Activated T-helper 17 cell treated with anti-CD3 and anti-CD28 coated beads, Interleukin-2, amount 50 U/mL, for 72 hours (primary cell): ENCODE results near the gene HYAL1. TPM values are rescaled to one million over a fixed set of nuclear protein-coding genes. Genes with fewer than 3 reads are reported as not detected.
A peak's percentile ranks its signal among the peaks of the same experiment; 100 is the strongest.

Experiments
- ATAC-seq: fragments of 150-1000 bp; cut with Tn5 transposase; replicated peaks from 2 replicates; pipeline ENCODE4 v1.10.0; 2021; ENCODE audit warnings: mild to moderate bottlenecking, moderate library complexity
- H3K27ac Mint-ChIP-seq: one replicate; pipeline ENCODE4 v1.8.0; 2022; ENCODE audit warnings: mixed read lengths
- H3K27me3 Mint-ChIP-seq: one replicate; pipeline ENCODE4 v1.8.0; 2022; ENCODE audit warnings: mixed read lengths
- H3K36me3 Mint-ChIP-seq: one replicate; pipeline ENCODE4 v1.8.0; 2022; ENCODE audit warnings: low read depth, mild to moderate bottlenecking, mixed read lengths
- H3K4me1 Mint-ChIP-seq: one replicate; pipeline ENCODE4 v1.8.0; 2022; ENCODE audit warnings: mixed read lengths
- H3K4me3 Mint-ChIP-seq: one replicate; pipeline ENCODE4 v1.8.0; 2022; ENCODE audit warnings: mild to moderate bottlenecking, mixed read lengths
- H3K9me3 Mint-ChIP-seq: one replicate; pipeline ENCODE4 v1.8.0; 2022; ENCODE audit warnings: mixed read lengths
- total RNA-seq, 2 donors: library from RNA; stranded (reverse); gene quantifications; one replicate each; pipeline ENCODE4 v1.2.3, GENCODE V29; 2022

HYAL1 gene
- total RNA-seq, 2 donors from 2014 or later: 0.29 TPM; not detected in 1

- Mint-ChIP-seq H3K4me3 (peak overlapping the region; percentile 98), H3K27ac (peak overlapping the region; percentile 93), H3K9me3 (no peaks in the 10 kb centered on the region), H3K27me3 (no peaks in the 10 kb centered on the region), H3K4me1 (peaks cover 11% of the 10 kb centered on the region), H3K36me3 (peaks cover 52% of the 10 kb centered on the region)
- no peak for ATAC-seq
Measured at GRCh38 chr3:50340147-50340447, 36.7 kb upstream of the HYAL1 start.

GRCh38 chr3:50339485-50340146 is 36.2 kb upstream of the HYAL1 start:
- peaks cover 11% of the 10 kb centered on the region for H3K4me1 Mint-ChIP-seq
- ATAC-seq: no peak
- H3K27me3 Mint-ChIP-seq: no peaks in the 10 kb centered on the region
- peaks cover 57% of the 10 kb centered on the region for H3K36me3 Mint-ChIP-seq
- peak overlapping the region; percentile 93 for H3K27ac Mint-ChIP-seq
- H3K9me3 Mint-ChIP-seq: no peaks in the 10 kb centered on the region
- H3K4me3 Mint-ChIP-seq: peak overlapping the region; percentile 98

GRCh38 chr3:50338965-50339364 is 35.6 kb upstream of the HYAL1 start:
- Mint-ChIP-seq H3K4me3 (peak overlapping the region; percentile 98), H3K27me3 (no peaks in the 10 kb centered on the region), H3K27ac (peak overlapping the region; percentile 93), H3K36me3 (peaks cover 63% of the 10 kb centered on the region), H3K9me3 (no peaks in the 10 kb centered on the region), H3K4me1 (peaks cover 15% of the 10 kb centered on the region)
- ATAC-seq: no peak

DNA sequence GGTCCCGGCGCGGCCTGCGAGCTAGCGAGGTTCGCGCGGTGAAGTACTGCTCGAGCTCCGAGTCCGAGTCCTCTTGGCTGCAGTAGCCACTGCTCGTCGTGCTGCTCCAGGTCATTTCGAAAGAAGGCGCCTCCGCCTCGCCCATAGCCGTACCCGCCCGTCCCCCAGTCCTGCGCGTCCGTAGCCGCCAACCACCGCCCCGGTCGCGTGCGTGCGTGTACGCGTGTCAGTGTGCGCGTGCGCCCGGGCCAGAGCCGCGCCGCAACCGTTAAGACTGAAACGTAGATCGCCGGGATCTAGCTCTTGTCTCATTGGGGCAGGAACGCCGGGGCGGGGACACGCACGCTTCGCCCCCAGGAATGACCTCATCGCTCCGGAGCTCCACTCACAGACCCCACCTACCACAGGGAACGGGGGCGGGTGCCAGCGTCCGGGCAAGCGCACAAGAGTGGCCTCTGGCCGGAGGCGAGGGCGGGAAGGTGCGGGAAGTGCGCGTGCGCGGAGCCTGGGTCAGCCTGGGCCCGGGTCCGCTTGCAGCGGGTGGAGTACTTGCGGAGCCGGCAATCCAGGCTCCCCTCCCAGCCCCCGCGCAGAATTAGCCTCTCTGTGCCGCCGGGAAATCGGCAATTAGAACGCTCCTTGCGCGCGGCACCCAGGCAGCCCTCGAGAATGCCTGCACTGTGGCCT is 33.9 kb upstream of the HYAL1 start:
- ATAC-seq: peak; percentile 80
- Mint-ChIP-seq H3K4me1 (peaks cover 20% of the 10 kb centered on the region), H3K9me3 (no peaks in the 10 kb centered on the region), H3K27ac (peak overlapping the region; percentile 93), H3K4me3 (peak overlapping the region; percentile 98), H3K27me3 (no peaks in the 10 kb centered on the region), H3K36me3 (peaks cover 80% of the 10 kb centered on the region)

GRCh38 chr3:50336452-50337174 is 33.2 kb upstream of the HYAL1 start:
- Mint-ChIP-seq H3K9me3 (no peaks in the 10 kb centered on the region), H3K27me3 (no peaks in the 10 kb centered on the region), H3K36me3 (peaks cover 87% of the 10 kb centered on the region), H3K4me3 (peak overlapping the region; percentile 98), H3K4me1 (peaks cover 20% of the 10 kb centered on the region), H3K27ac (peak overlapping the region; percentile 93)
- ATAC-seq: peak; percentile 48

DNA sequence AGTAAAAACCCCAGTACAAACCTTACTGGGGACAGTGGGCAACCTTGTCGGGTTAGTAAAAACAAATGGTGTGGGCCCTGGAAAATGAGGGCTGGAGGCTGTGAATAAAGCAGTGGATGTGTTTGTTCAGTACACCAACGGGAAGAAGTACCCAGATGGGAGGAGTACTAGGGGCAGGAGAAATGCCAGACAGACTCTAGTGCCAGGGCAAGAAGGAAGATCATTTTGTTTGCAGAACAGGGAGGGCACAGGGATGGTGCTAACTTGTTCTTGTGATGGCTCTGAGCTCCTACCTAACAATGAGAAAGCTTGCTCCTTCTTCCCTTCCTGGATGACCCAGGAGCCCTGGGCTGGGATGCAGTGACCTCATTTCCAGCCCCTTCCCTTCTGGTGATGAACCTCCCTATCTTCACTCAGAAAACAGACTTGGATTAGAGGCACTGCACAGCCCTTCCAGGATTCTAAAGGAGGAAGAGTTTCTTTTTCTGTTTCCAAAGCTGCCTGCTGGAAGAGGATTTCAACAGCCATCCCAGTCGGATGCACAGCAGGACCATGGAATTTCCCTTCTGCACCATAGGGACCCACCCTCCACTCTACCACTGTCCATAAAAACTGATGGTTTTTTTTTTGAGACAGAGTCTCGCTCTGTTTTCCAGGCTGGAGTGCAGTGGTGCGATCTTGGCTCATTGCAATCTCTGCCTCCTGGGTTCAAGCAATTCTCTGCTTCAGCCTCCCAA is 31.1 kb upstream of the HYAL1 start:
- H3K4me1 Mint-ChIP-seq: peaks cover 20% of the 10 kb centered on the region
- peak overlapping the region; percentile 98 for H3K4me3 Mint-ChIP-seq
- peak overlapping the region; percentile 82 for H3K27ac Mint-ChIP-seq
- ATAC-seq: no peak
- peaks cover 100% of the 10 kb centered on the region for H3K36me3 Mint-ChIP-seq
- no peaks in the 10 kb centered on the region for H3K27me3 Mint-ChIP-seq
- no peaks in the 10 kb centered on the region for H3K9me3 Mint-ChIP-seq

GRCh38 chr3:50333744-50334328 is 30.5 kb upstream of the HYAL1 start:
- no peaks in the 10 kb centered on the region for H3K27me3 Mint-ChIP-seq
- H3K9me3 Mint-ChIP-seq: no peaks in the 10 kb centered on the region
- peaks cover 99% of the 10 kb centered on the region for H3K36me3 Mint-ChIP-seq
- peaks cover 14% of the 10 kb centered on the region for H3K4me1 Mint-ChIP-seq
- H3K27ac Mint-ChIP-seq: peak overlapping the region; percentile 82
- peak overlapping the region; percentile 98 for H3K4me3 Mint-ChIP-seq
- ATAC-seq: no peak

DNA sequence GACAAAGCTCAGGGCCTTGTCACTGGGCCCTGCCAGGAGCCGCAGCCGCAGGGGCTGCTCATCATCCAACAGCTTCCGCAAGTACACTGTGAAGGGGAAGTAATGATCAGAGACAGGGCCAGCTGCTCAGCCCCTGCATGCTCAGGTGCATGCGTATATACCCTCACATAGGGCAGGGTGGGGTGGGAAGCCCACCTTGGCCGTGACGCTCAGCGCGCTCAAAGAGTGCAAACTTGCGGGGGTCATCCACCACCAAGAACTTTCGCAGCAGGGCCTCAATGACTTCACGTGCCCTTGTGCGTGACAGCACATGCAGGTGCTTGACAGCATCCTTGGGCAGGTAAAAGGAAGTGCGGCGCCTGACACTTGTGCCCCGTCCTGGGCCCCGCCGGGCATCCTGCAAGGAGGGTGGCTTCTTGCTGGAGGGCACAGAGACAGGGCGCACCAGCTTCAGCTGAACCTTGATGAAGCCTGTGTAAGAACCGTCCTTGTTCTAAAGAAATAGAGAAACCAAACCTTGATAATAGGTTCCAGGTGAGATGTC is 28.1 kb upstream of the HYAL1 start:
- Mint-ChIP-seq H3K27ac (no peak overlapping the region), H3K27me3 (no peaks in the 10 kb centered on the region), H3K4me1 (peaks cover 9% of the 10 kb centered on the region), H3K4me3 (no peak overlapping the region), H3K9me3 (no peaks in the 10 kb centered on the region), H3K36me3 (peaks cover 84% of the 10 kb centered on the region)
- no peak for ATAC-seq

- Mint-ChIP-seq H3K27ac (no peak overlapping the region), H3K4me1 (peaks cover 9% of the 10 kb centered on the region), H3K4me3 (no peak overlapping the region), H3K27me3 (no peaks in the 10 kb centered on the region), H3K9me3 (no peaks in the 10 kb centered on the region), H3K36me3 (peaks cover 75% of the 10 kb centered on the region)
- ATAC-seq: no peak
Measured at GRCh38 chr3:50330330-50330729, 27.0 kb upstream of the HYAL1 start.

GRCh38 chr3:50327943-50328691 is 24.7 kb upstream of the HYAL1 start, which contains the start of gene TUSC2:
TSS of gene TUSC2 (minus strand) at chr3:50328223. CDS start at chr3:50328099, 124 bp downstream.
- Mint-ChIP-seq H3K4me1 (no peaks in the 10 kb centered on the region), H3K4me3 (peak within 1 kb of the TSS; percentile 82), H3K36me3 (peaks cover 62% of the 10 kb centered on the region), H3K27ac (peak within 1 kb of the TSS; percentile 87), H3K9me3 (no peaks in the 10 kb centered on the region), H3K27me3 (no peaks in the 10 kb centered on the region)
- ATAC-seq: peak; percentile 98

DNA sequence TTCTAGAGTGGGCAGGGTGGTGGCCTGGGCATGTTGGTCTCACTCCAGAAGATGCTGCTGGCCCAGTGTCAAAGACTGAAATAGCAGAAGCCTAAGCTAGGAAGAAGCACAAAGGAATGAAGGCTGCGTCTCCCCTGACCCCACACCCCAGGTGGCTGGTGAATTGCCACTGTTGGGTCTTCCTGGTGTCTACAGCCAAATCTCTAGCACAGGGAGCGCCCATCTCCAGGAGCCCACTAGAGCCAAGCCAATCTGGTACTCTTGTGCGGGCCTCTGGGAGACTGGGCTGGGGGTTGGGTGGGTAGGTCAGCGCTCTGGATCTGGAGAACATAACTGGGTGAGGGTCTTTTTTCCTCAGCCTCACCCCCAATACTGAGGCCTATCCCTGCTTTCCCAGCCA is 23.8 kb upstream of the HYAL1 start:
- H3K27me3 Mint-ChIP-seq: no peaks in the 10 kb centered on the region
- H3K9me3 Mint-ChIP-seq: no peaks in the 10 kb centered on the region
- H3K4me3 Mint-ChIP-seq: peak overlapping the region; percentile 82
- H3K27ac Mint-ChIP-seq: peak overlapping the region; percentile 87
- ATAC-seq: no peak
- no peaks in the 10 kb centered on the region for H3K4me1 Mint-ChIP-seq
- H3K36me3 Mint-ChIP-seq: peaks cover 52% of the 10 kb centered on the region

DNA sequence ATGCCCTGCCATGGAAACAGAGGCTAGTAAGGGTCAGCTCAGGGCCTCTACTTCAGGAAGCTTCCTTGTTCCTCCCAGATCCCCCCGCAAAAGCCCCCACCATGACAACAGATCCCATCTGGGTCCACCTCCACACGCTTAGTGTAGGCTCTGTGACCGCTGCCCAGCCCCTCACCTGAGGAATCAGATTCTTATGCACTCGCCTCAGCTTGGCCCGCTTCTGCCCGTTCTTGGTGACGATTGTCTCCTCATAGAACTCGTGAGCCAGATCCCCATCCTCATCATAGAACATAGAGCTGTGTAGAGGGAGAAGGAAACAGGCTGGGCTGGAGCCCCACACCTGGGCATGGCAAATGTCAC is 22.8 kb upstream of the HYAL1 start:
- Mint-ChIP-seq H3K4me3 (peak overlapping the region; percentile 82), H3K36me3 (peaks cover 42% of the 10 kb centered on the region), H3K9me3 (no peaks in the 10 kb centered on the region), H3K4me1 (no peaks in the 10 kb centered on the region), H3K27ac (no peak overlapping the region), H3K27me3 (no peaks in the 10 kb centered on the region)
- no peak for ATAC-seq

- H3K36me3 Mint-ChIP-seq: peaks cover 37% of the 10 kb centered on the region
- H3K27ac Mint-ChIP-seq: no peak overlapping the region
- ATAC-seq: no peak
- H3K4me3 Mint-ChIP-seq: peak overlapping the region; percentile 82
- H3K9me3 Mint-ChIP-seq: no peaks in the 10 kb centered on the region
- no peaks in the 10 kb centered on the region for H3K4me1 Mint-ChIP-seq
- H3K27me3 Mint-ChIP-seq: no peaks in the 10 kb centered on the region
Measured at GRCh38 chr3:50325497-50326181, 22.3 kb upstream of the HYAL1 start.
